Erythroblast (primary cell): ENCODE data around the gene CD58.

Experiments
- GATA1 ChIP-seq: IDR thresholded peaks from 2 replicates; pipeline ENCODE4 v1.6.1; 2011; ENCODE audit warnings: low read depth, mild to moderate bottlenecking, control low read depth, low read length, moderate library complexity
- POLR2A ChIP-seq: IDR thresholded peaks from 2 replicates; pipeline ENCODE4 v1.6.1; 2011; ENCODE audit warnings: mild to moderate bottlenecking, low read length

DNA sequence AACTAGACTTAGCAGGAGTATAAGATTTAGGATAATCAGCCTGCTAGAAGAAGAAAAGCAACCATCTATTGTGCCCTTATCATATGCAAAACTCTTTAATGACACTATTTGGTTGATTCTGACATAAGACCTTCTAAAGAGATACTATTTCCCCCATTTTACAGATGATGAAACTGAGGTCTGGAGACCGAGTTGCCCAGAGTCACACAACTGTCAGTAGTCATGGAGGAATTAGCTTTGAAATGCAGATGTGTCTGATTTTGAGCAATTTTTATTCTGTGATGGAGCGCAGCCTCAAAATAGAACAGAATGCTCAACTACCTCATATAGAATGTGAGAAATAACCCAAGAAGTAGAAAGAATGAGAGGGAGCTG, 69.0 kb downstream of the CD58 start:
- TF ChIP-seq POLR2A (no peak), GATA1 (no peak)
